Measurements from ENCODE around the gene TRIM8.

TRIM8 gene

GRCh38 chr10:102673236-102673818 is 29.0 kb downstream of the TRIM8 start:
- no peak for TF ChIP-seq CTCF (IDR thresholded peaks at IDR 0.05; ENCODE audit: insufficient read depth, missing control alignments)
- no peak for DNase-seq (ENCODE audit: insufficient read length, low spot score)
- no peak for FAIRE-seq

- DNase-seq (ENCODE audit: insufficient read length, low spot score) (no peak), FAIRE-seq (no peak)
- TF ChIP-seq CTCF (IDR thresholded peaks at IDR 0.05; ENCODE audit: insufficient read depth, missing control alignments) = no peak
Observed at GRCh38 chr10:102673819-102674511, 29.7 kb downstream of the TRIM8 start.

- FAIRE-seq = no peak
- no peak for TF ChIP-seq CTCF (IDR thresholded peaks at IDR 0.05; ENCODE audit: insufficient read depth, missing control alignments)
- DNase-seq (ENCODE audit: insufficient read length, low spot score) = no peak
Observed at GRCh38 chr10:102674566-102674965, 30.3 kb downstream of the TRIM8 start.

- DNase-seq (ENCODE audit: insufficient read length, low spot score) (no peak), FAIRE-seq (no peak)
- TF ChIP-seq CTCF (IDR thresholded peaks at IDR 0.05; ENCODE audit: insufficient read depth, missing control alignments) = no peak
Observed at GRCh38 chr10:102675011-102675665, 30.9 kb downstream of the TRIM8 start.

DNA sequence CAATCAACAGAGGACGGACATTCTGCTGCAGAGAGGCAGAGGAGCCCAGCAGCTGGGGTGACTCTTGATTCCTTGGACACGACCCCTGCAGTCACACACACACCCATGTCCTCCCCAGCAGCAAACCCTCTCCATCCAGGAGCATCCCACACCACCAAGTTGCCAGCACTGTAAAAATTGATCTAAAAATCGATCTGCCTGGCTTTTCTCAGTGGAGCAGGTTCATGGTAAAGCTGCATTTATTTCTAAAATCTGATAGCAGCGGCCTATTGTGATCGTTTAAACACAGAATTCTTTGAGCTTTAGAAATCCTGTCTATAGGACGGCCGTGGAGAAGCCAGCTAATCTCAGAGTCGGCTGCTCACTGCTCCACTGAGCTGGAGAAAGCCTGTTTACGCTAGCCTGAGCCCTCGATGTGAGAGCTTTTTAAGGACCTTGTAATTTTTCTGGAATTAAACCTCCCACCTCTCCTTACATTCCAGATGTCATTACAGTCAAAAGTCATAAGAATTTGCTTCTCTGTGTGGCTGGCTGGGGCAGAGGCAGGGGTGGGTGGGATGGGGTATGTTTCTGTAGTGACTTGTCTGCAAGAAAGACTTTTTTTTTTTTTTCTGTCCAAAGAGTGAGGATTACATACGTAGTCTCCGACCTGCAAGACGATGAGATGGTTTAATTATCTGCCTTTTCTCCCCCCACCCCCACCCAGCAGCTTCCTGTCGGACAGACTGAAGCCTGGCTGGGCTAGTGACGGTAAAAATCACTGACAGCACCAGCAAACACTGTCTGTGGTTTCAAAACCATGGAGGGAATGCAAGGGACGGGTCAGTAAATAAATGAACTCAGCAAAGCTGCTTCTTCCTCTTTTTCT is 31.6 kb downstream of the TRIM8 start:
- FAIRE-seq = no peak
- no peak for DNase-seq (ENCODE audit: insufficient read length, low spot score)
- no peak for TF ChIP-seq CTCF (IDR thresholded peaks at IDR 0.05; ENCODE audit: insufficient read depth, missing control alignments)

DNA sequence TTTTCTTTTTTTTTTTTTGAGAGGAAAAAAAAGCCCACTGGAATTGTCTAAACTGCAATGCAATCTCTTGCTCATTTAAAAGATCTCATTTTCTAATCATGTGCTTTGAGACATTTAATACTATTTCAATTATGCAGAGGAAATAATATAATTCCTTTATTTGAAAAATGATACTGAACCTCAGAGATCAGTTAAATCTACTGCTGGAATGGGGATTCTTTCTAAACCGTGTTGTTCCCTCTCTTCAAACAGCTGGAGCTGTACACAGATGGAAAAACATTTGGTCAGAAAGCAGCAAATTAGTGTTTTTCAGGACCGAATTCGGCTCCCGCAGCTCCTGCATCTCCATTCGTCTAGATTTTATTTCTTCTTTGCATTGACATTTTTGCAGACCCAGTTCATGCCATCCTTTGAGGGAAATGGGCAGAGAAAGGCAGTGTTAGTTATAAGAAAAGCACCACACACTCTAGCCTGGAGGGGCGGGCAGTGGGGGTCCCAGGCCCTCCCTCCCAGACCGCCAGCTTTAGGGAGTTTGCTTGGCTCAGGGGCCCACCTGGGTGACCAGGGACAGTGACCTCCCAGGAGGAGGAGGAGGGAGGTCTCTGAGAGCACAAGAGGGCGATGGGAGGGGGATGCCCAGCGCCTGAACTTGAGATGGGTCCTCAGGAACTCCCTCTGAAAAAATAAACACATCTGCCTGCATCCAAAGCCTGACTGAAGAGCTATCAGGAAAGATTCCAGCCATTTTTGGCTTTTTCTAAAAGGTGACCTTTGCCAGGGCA is 32.4 kb downstream of the TRIM8 start:
- FAIRE-seq (no peak), DNase-seq (ENCODE audit: insufficient read length, low spot score) (no peak)
- no peak for TF ChIP-seq CTCF (IDR thresholded peaks at IDR 0.05; ENCODE audit: insufficient read depth, missing control alignments)
